Tibial nerve (tissue), 4 donors: ENCODE data around the gene ANXA5. TPM values are rescaled to one million over a fixed set of nuclear protein-coding genes. Genes with fewer than 3 reads are reported as not detected.

Experiments used
- DNase-seq, 2 donors: peaks; one replicate each; pipeline ENCODE4 v3.0.0-alpha.2; 2019; ENCODE audit warnings: low spot score in 2 of 2
- H3K27ac ChIP-seq, 4 donors: fragments of 200-600 bp; sonication (generic) in 3 of 4; one replicate each; pipeline ENCODE4 v1.5.1; 2017 to 2019; ENCODE audit warnings: mild to moderate bottlenecking in 1 of 4
- H3K27me3 ChIP-seq, 2 donors: fragments of 200-600 bp; sonication (generic) in 1 of 2; one replicate each; pipeline versions ENCODE4 v1.5.1 to v1.6.0; 2017 to 2019
- H3K36me3 ChIP-seq, 3 donors: fragments of 200-600 bp; sonication (generic); one replicate each; pipeline ENCODE4 v1.5.1; 2018 to 2019
- H3K4me1 ChIP-seq, 4 donors: fragments of 200-600 bp; sonication (generic) in 3 of 4; one replicate each; pipeline ENCODE4 v1.5.1; 2017 to 2019
- H3K4me3 ChIP-seq, 4 donors: fragments of 200-600 bp; sonication (generic) in 3 of 4; one replicate each; pipeline ENCODE4 v1.5.1; 2017 to 2019; ENCODE audit warnings: mild to moderate bottlenecking in 1 of 4, moderate library complexity in 1 of 4
- H3K9me3 ChIP-seq, 4 donors: fragments of 200-600 bp; sonication (generic) in 3 of 4; one replicate each; pipeline ENCODE4 v1.5.1; 2017 to 2019
- CTCF ChIP-seq, 5 experiments: fragments of 200-600 bp in 3 of 5; fragments of 450-650 bp in 2 of 5; sonication (generic) in 3 of 5; IDR thresholded peaks; one replicate each; pipeline ENCODE4 v1.5.1; 2016 to 2019; ENCODE audit warnings: antibody characterized with exemption in 5 of 5, mild to moderate bottlenecking in 3 of 5, moderate library complexity in 2 of 5
- EP300 ChIP-seq, 2 donors: sonication (generic); formaldehyde crosslinking; IDR thresholded peaks; one replicate each; pipeline ENCODE4 v1.6.1; 2017; ENCODE audit warnings: antibody characterized with exemption in 2 of 2, mild to moderate bottlenecking in 1 of 2
- POLR2A ChIP-seq, 2 donors: fragments of 450-650 bp; IDR thresholded peaks; one replicate each; pipeline ENCODE4 v1.6.1; 2017; ENCODE audit warnings: antibody characterized with exemption in 2 of 2, mild to moderate bottlenecking in 2 of 2, moderate library complexity in 2 of 2
- WGBS, 2 donors: methylation state at CpG; one replicate each; pipeline ENCODE4 v1.1.5; 2018; 5-methylcytosine and 5-hydroxymethylcytosine counted together
- total RNA-seq, 4 donors: library from RNA; depleted of rRNA; stranded (reverse); fragments of >200 nt; gene quantifications; one replicate each; pipeline ENCODE4 v1.1.0, GENCODE V29; 2016

Gene ANXA5
- total RNA-seq, 4 donors from 2014 or later, result 137 to 276 (median 267) TPM

- TF ChIP-seq POLR2A (IDR thresholded peaks at IDR 0.05) (no peak), EP300 (IDR thresholded peaks at IDR 0.05) (no peak), CTCF (IDR thresholded peaks at IDR 0.05) (no peak)
- no peaks in the 10 kb centered on the region for H3K27me3 ChIP-seq
- no peaks in the 10 kb centered on the region for H3K9me3 ChIP-seq
- 64 to 80% methylated on average over 4 of the region's 4 CpGs for WGBS, 2 donors
- DNase-seq, result no peak
- no peak overlapping the region for H3K27ac ChIP-seq
- no peak overlapping the region for H3K4me3 ChIP-seq
- H3K36me3 ChIP-seq, result no peaks in the 10 kb centered on the region
- H3K4me1 ChIP-seq, result peaks cover 2 to 83% (median 50%) of the 10 kb centered on the region in 4 donors
Observed at GRCh38 chr4:121693886-121694285, 2.9 kb downstream of the ANXA5 start.

GRCh38 chr4:121693450-121693849 lies 3.3 kb downstream of the ANXA5 start:
- DNase-seq, result no peak
- WGBS, 2 donors, result 71 to 80% methylated on average over 2 of the region's 2 CpGs
- Histone ChIP-seq H3K36me3 (peaks cover 0 to 3% (median 0%) of the 10 kb centered on the region in 3 donors), H3K9me3 (no peaks in the 10 kb centered on the region), H3K27ac (peak overlapping the region in 1 of 4 donors; percentile 11), H3K27me3 (no peaks in the 10 kb centered on the region), H3K4me3 (no peak overlapping the region), H3K4me1 (peaks cover 2 to 83% (median 53%) of the 10 kb centered on the region in 4 donors)
- no peak for TF ChIP-seq POLR2A (IDR thresholded peaks at IDR 0.05)
- no peak for TF ChIP-seq EP300 (IDR thresholded peaks at IDR 0.05)
- TF ChIP-seq CTCF (IDR thresholded peaks at IDR 0.05), result no peak

GRCh38 chr4:121692261-121692660 lies 4.5 kb downstream of the ANXA5 start:
- Histone ChIP-seq H3K27ac (peak overlapping the region in 2 of 4 donors; percentile 36), H3K27me3 (no peaks in the 10 kb centered on the region), H3K4me3 (no peak overlapping the region), H3K9me3 (no peaks in the 10 kb centered on the region), H3K4me1 (peaks cover 2 to 81% (median 48%) of the 10 kb centered on the region in 4 donors), H3K36me3 (peaks cover 0 to 13% (median 0%) of the 10 kb centered on the region in 3 donors)
- DNase-seq, result no peak
- TF ChIP-seq CTCF (IDR thresholded peaks at IDR 0.05) (no peak), EP300 (IDR thresholded peaks at IDR 0.05) (no peak), POLR2A (IDR thresholded peaks at IDR 0.05) (no peak)

DNA sequence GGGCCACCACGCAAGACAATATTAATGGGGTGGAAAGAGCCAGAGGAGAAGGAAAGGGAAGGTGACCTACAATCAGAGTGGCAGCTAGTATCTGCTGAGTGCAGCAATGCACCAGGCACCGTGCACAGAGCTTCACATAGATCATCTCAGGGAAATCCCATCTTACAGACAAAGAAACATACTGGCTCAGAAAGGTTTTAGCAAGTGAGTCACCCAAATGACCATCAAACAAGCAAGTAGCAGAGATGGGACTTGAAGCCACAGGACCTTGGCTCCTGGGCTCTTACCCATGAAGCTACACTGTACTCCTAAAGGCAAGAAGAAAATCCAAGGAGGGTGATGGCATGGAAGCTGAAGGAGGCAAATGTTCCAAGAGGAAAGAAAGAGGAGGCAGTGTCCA lies 6.8 kb downstream of the ANXA5 start:
- no peaks in the 10 kb centered on the region for H3K9me3 ChIP-seq
- peaks cover 2 to 80% (median 41%) of the 10 kb centered on the region in 4 donors for H3K4me1 ChIP-seq
- no peaks in the 10 kb centered on the region for H3K27me3 ChIP-seq
- peaks cover 0 to 30% (median 0%) of the 10 kb centered on the region in 3 donors for H3K36me3 ChIP-seq
- no peak for DNase-seq
- peak overlapping the region; percentile 50 to 82 (median 67) for H3K27ac ChIP-seq
- no peak for TF ChIP-seq CTCF (IDR thresholded peaks at IDR 0.05)
- TF ChIP-seq POLR2A (IDR thresholded peaks at IDR 0.05), result no peak
- no peak for TF ChIP-seq EP300 (IDR thresholded peaks at IDR 0.05)
- no peak overlapping the region for H3K4me3 ChIP-seq
- WGBS, 2 donors, result 82% methylated on average over 2 of the region's 2 CpGs

DNA sequence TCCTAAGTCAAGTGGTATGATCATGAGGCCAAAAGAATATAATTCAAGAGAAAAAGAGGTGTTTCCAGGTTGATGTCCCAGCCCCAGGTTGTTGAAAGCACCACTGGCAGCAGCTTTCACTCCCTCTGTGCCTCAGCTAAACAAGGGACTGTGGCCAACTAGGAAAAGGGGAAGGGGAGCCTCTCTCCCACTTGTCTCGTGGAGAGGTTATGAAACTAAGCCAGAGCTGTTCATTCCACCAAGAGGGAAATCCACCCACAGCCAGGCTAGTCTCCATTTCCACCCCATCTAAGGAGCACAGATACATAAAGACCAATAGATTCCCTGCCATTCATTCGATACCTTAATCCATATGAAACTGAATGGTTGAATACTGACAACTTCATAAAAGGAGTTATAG lies 8.1 kb downstream of the ANXA5 start:
- no peaks in the 10 kb centered on the region for H3K27me3 ChIP-seq
- peaks cover 2 to 76% (median 32%) of the 10 kb centered on the region in 4 donors for H3K4me1 ChIP-seq
- 58 to 62% methylated on average over 2 of the region's 2 CpGs for WGBS, 2 donors
- H3K4me3 ChIP-seq, result no peak overlapping the region
- DNase-seq, result no peak
- peaks cover 0 to 43% (median 4%) of the 10 kb centered on the region in 3 donors for H3K36me3 ChIP-seq
- no peaks in the 10 kb centered on the region for H3K9me3 ChIP-seq
- TF ChIP-seq CTCF (IDR thresholded peaks at IDR 0.05) (no peak), POLR2A (IDR thresholded peaks at IDR 0.05) (no peak), EP300 (IDR thresholded peaks at IDR 0.05) (no peak)
- H3K27ac ChIP-seq, result peak overlapping the region in 1 of 4 donors; percentile 11
